ENCODE data around the gene SPTBN1.

SPTBN1 gene

GRCh38 chr2:54675738-54676137, 219.6 kb downstream of the SPTBN1 start:
- no peak overlapping the region for H3K4me2 ChIP-seq (ENCODE audit: insufficient read depth, low read length)
- ATAC-seq (ENCODE audit: insufficient read depth, low read depth): no peak
- H3K9ac ChIP-seq (ENCODE audit: low read depth, low read length): no peak overlapping the region
- TF ChIP-seq CTCF (IDR thresholded peaks at IDR 0.05; ENCODE audit: borderline replicate concordance, extremely low read depth, low read length, poor library complexity, severe bottlenecking) (no peak), EZH2 (IDR thresholded peaks at IDR 0.05; ENCODE audit: borderline replicate concordance, low read depth, low read length, severe bottlenecking) (no peak)
- H4K20me1 ChIP-seq (ENCODE audit: insufficient read depth, low read length): no peaks in the 10 kb centered on the region
- no peak overlapping the region for H3K27ac ChIP-seq (ENCODE audit: low read length)
- H3K79me2 ChIP-seq (ENCODE audit: insufficient read depth, low read length): no peaks in the 10 kb centered on the region
- no peaks in the 10 kb centered on the region for H3K27me3 ChIP-seq (ENCODE audit: insufficient read depth, low read length, poor library complexity)
- H3K4me1 ChIP-seq (ENCODE audit: insufficient read depth, low read length): peaks cover 10% of the 10 kb centered on the region
- DNase-seq: no peak
- H3K4me3 ChIP-seq (ENCODE audit: low read depth in 1 of 2, low read length in 2 of 2): no peak overlapping the region
- H3K36me3 ChIP-seq (ENCODE audit: insufficient read depth, low read length): no peaks in the 10 kb centered on the region
- no peaks in the 10 kb centered on the region for H3K9me3 ChIP-seq (ENCODE audit: insufficient read depth, low read length, severe bottlenecking)
- no peak overlapping the region for H2AFZ ChIP-seq (ENCODE audit: low read depth, low read length)

GRCh38 chr2:54676656-54677055, 220.5 kb downstream of the SPTBN1 start:
- no peak overlapping the region for H3K9ac ChIP-seq (ENCODE audit: low read depth, low read length)

GRCh38 chr2:54677476-54678265, 221.5 kb downstream of the SPTBN1 start:
- H3K4me2 ChIP-seq (ENCODE audit: insufficient read depth, low read length): no peak overlapping the region
- DNase-seq (no peak), ATAC-seq (ENCODE audit: insufficient read depth, low read depth) (no peak)
- no peaks in the 10 kb centered on the region for H3K36me3 ChIP-seq (ENCODE audit: insufficient read depth, low read length)
- peaks cover 19% of the 10 kb centered on the region for H3K4me1 ChIP-seq (ENCODE audit: insufficient read depth, low read length)
- H3K9me3 ChIP-seq (ENCODE audit: insufficient read depth, low read length, severe bottlenecking): no peaks in the 10 kb centered on the region
- H4K20me1 ChIP-seq (ENCODE audit: insufficient read depth, low read length): no peaks in the 10 kb centered on the region
- no peak overlapping the region for H2AFZ ChIP-seq (ENCODE audit: low read depth, low read length)
- no peaks in the 10 kb centered on the region for H3K27me3 ChIP-seq (ENCODE audit: insufficient read depth, low read length, poor library complexity)
- no peak overlapping the region for H3K4me3 ChIP-seq (ENCODE audit: low read depth in 1 of 2, low read length in 2 of 2)
- H3K79me2 ChIP-seq (ENCODE audit: insufficient read depth, low read length): no peaks in the 10 kb centered on the region
- no peak overlapping the region for H3K27ac ChIP-seq (ENCODE audit: low read length)
- H3K9ac ChIP-seq (ENCODE audit: low read depth, low read length): no peak overlapping the region
- no peak for TF ChIP-seq EZH2 (IDR thresholded peaks at IDR 0.05; ENCODE audit: borderline replicate concordance, low read depth, low read length, severe bottlenecking)
- no peak for TF ChIP-seq CTCF (IDR thresholded peaks at IDR 0.05; ENCODE audit: borderline replicate concordance, extremely low read depth, low read length, poor library complexity, severe bottlenecking)

More at GRCh38 chr2:54676656-54677055, 220.5 kb downstream of the SPTBN1 start:
- Histone ChIP-seq H3K27me3 (ENCODE audit: insufficient read depth, low read length, poor library complexity) (no peaks in the 10 kb centered on the region), H3K36me3 (ENCODE audit: insufficient read depth, low read length) (no peaks in the 10 kb centered on the region), H3K27ac (ENCODE audit: low read length) (no peak overlapping the region), H4K20me1 (ENCODE audit: insufficient read depth, low read length) (no peaks in the 10 kb centered on the region), H2AFZ (ENCODE audit: low read depth, low read length) (no peak overlapping the region), H3K79me2 (ENCODE audit: insufficient read depth, low read length) (no peaks in the 10 kb centered on the region), H3K9me3 (ENCODE audit: insufficient read depth, low read length, severe bottlenecking) (no peaks in the 10 kb centered on the region), H3K4me3 (ENCODE audit: low read depth in 1 of 2, low read length in 2 of 2) (no peak overlapping the region), H3K4me2 (ENCODE audit: insufficient read depth, low read length) (no peak overlapping the region), H3K4me1 (ENCODE audit: insufficient read depth, low read length) (peaks cover 19% of the 10 kb centered on the region)
- TF ChIP-seq EZH2 (IDR thresholded peaks at IDR 0.05; ENCODE audit: borderline replicate concordance, low read depth, low read length, severe bottlenecking) (no peak), CTCF (IDR thresholded peaks at IDR 0.05; ENCODE audit: borderline replicate concordance, extremely low read depth, low read length, poor library complexity, severe bottlenecking) (no peak)
- no peak for DNase-seq
- ATAC-seq (ENCODE audit: insufficient read depth, low read depth): no peak

All from DND-41 (cell line).